Tibial nerve (tissue), 4 donors: ENCODE results near the gene CDC14B. TPM values are rescaled to one million over a fixed set of nuclear protein-coding genes. Genes with fewer than 3 reads are reported as not detected.
"Not testable (repeated sequence)": the region's sequence is repeated elsewhere in the genome, so short reads cannot be mapped to it uniquely, and the experiment has no call there.

Experiments used
- DNase-seq, 2 donors: peaks; one replicate each; pipeline ENCODE4 v3.0.0-alpha.2; 2019; ENCODE audit warnings: low spot score in 2 of 2
- H3K27ac ChIP-seq, 4 donors: fragments of 200-600 bp; sonication (generic) in 3 of 4; one replicate each; pipeline ENCODE4 v1.5.1; 2017 to 2019; ENCODE audit warnings: mild to moderate bottlenecking in 1 of 4
- H3K27me3 ChIP-seq, 2 donors: fragments of 200-600 bp; sonication (generic) in 1 of 2; one replicate each; pipeline versions ENCODE4 v1.5.1 to v1.6.0; 2017 to 2019
- H3K36me3 ChIP-seq, 3 donors: fragments of 200-600 bp; sonication (generic); one replicate each; pipeline ENCODE4 v1.5.1; 2018 to 2019
- H3K4me1 ChIP-seq, 4 donors: fragments of 200-600 bp; sonication (generic) in 3 of 4; one replicate each; pipeline ENCODE4 v1.5.1; 2017 to 2019
- H3K4me3 ChIP-seq, 4 donors: fragments of 200-600 bp; sonication (generic) in 3 of 4; one replicate each; pipeline ENCODE4 v1.5.1; 2017 to 2019; ENCODE audit warnings: mild to moderate bottlenecking in 1 of 4, moderate library complexity in 1 of 4
- H3K9me3 ChIP-seq, 4 donors: fragments of 200-600 bp; sonication (generic) in 3 of 4; one replicate each; pipeline ENCODE4 v1.5.1; 2017 to 2019
- EP300 ChIP-seq, 2 donors: sonication (generic); formaldehyde crosslinking; IDR thresholded peaks; one replicate each; pipeline ENCODE4 v1.6.1; 2017; ENCODE audit warnings: antibody characterized with exemption in 2 of 2, mild to moderate bottlenecking in 1 of 2
- POLR2A ChIP-seq, 2 donors: fragments of 450-650 bp; IDR thresholded peaks; one replicate each; pipeline ENCODE4 v1.6.1; 2017; ENCODE audit warnings: antibody characterized with exemption in 2 of 2, mild to moderate bottlenecking in 2 of 2, moderate library complexity in 2 of 2
- WGBS, 2 donors: methylation state at CpG; one replicate each; pipeline ENCODE4 v1.1.5; 2018; 5-methylcytosine and 5-hydroxymethylcytosine counted together
- total RNA-seq, 4 donors: library from RNA; depleted of rRNA; stranded (reverse); fragments of >200 nt; gene quantifications; one replicate each; pipeline ENCODE4 v1.1.0, GENCODE V29; 2016
- TF ChIP-seq, protein P1 (sequence below), 5 experiments: fragments of 200-600 bp in 3 of 5; fragments of 450-650 bp in 2 of 5; sonication (generic) in 3 of 5; IDR thresholded peaks; one replicate each; pipeline ENCODE4 v1.5.1; 2016 to 2019; ENCODE audit warnings: antibody characterized with exemption in 5 of 5, mild to moderate bottlenecking in 3 of 5, moderate library complexity in 2 of 5

CDC14B gene
- total RNA-seq, 4 donors from 2014 or later, result 25.9 to 34.1 (median 27.6) TPM

DNA sequence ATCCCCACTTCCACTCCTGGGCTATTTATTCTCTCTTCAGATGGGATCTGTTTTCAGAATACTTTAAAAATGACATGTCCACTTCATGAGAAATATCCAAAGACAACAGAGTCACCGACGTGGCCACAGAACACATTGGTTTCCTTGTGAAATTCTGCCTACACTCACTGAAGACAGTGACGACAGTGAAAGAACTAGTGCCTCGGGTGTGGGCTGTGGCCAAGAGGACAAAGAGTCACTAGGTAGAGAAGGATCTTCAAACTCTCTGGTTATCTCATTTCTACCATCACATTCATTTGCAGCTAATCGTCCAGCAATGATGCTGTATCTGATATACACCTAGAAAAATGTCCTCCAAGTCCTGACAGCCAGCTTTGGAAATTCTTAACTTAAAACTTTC lies 110.6 kb downstream of the CDC14B start:
- WGBS, 2 donors, result 62 to 77% methylated on average over 5 of the region's 5 CpGs
- TF ChIP-seq POLR2A (IDR thresholded peaks at IDR 0.05) (no peak), EP300 (IDR thresholded peaks at IDR 0.05) (no peak)
- TF ChIP-seq, protein P1, sequence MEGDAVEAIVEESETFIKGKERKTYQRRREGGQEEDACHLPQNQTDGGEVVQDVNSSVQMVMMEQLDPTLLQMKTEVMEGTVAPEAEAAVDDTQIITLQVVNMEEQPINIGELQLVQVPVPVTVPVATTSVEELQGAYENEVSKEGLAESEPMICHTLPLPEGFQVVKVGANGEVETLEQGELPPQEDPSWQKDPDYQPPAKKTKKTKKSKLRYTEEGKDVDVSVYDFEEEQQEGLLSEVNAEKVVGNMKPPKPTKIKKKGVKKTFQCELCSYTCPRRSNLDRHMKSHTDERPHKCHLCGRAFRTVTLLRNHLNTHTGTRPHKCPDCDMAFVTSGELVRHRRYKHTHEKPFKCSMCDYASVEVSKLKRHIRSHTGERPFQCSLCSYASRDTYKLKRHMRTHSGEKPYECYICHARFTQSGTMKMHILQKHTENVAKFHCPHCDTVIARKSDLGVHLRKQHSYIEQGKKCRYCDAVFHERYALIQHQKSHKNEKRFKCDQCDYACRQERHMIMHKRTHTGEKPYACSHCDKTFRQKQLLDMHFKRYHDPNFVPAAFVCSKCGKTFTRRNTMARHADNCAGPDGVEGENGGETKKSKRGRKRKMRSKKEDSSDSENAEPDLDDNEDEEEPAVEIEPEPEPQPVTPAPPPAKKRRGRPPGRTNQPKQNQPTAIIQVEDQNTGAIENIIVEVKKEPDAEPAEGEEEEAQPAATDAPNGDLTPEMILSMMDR (IDR thresholded peaks at IDR 0.05), result no peak
- Histone ChIP-seq H3K27ac (peak overlapping the region in 3 of 4 donors; percentile 39 to 91 (median 76)), H3K4me3 (no peak overlapping the region), H3K9me3 (no peaks in the 10 kb centered on the region), H3K4me1 (peaks cover 0 to 78% (median 20%) of the 10 kb centered on the region in 4 donors), H3K27me3 (no peaks in the 10 kb centered on the region), H3K36me3 (peaks cover 0 to 29% (median 0%) of the 10 kb centered on the region in 3 donors)
- DNase-seq, result no peak

DNA sequence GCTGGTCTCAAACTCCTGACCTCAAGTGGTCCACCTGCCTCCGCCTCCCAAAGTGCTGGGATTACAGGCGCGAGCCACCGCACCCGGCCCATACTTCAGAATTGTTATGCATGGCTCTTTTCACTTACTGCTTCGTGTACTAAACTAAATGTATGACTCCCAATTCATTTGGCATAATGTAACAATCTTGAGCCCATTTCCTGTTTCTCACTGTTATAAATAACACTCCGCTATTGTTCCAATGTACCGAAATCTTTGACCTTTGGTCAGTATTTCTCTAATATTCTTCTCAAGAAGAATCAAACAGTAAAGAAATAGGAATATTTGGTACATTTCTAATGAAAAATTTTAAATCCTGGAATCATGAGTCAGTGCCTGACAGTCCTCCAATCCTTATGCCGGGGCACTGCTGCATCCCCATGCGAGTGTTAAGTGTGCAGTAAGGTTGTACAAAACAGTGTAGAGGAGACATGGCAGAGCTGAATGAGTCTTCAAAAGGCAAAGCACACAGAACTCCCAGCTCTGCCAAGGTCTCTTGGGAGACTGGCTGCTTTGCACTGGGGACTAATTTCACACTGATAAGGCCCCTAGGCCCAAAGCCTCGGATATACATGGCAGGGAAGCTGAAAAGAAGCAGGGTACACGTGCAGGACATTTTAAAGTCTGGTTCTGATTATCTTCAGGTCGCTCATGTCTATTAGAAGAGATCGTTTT lies 111.3 kb downstream of the CDC14B start:
- H3K36me3 ChIP-seq, result peaks cover 0 to 32% (median 0%) of the 10 kb centered on the region in 3 donors
- H3K9me3 ChIP-seq, result no peaks in the 10 kb centered on the region
- no peak overlapping the region for H3K4me3 ChIP-seq
- no peak for DNase-seq
- no peaks in the 10 kb centered on the region for H3K27me3 ChIP-seq
- WGBS, 2 donors, result 70 to 76% methylated on average over 14 of the region's 14 CpGs
- H3K4me1 ChIP-seq, result peaks cover 0 to 78% (median 15%) of the 10 kb centered on the region in 4 donors
- H3K27ac ChIP-seq, result peak overlapping the region; percentile 24 to 91 (median 58)
- TF ChIP-seq, protein P1 (IDR thresholded peaks at IDR 0.05), result no peak

DNA sequence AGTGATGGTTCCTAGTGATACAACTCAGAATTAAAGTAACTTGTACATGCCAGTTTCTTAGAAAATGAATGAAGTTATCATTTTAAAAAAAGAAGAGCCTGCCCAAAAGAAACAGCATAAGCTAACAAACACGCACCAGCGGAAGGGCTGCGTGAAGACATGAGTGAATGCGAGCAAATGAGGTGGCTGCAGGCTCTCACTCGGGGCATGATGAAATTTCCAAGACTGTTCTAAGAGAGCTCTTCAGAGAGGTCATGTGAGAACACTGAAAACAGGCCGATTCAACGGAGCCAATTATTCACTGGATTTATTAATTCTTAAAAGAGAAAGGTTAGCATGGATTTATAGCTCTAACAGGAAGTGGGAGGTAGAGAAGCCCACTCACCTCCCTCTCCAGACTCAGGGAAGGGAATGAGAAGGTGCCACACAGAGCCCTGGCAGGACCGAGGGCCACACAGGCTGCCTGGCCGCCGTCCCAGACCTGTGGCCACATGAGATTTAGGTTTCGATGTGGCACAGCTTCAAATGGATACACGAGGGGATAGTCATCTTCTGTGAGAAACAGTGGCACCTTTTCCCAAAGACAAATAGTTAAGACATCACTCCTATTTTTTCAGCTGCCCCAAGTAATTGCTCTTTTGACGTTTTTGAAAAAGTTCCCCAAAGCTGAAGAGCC lies 114.2 kb downstream of the CDC14B start:
- Histone ChIP-seq H3K27ac (peak overlapping the region in 3 of 4 donors; percentile 28 to 85 (median 84)), H3K4me3 (no peak overlapping the region), H3K27me3 (no peaks in the 10 kb centered on the region), H3K4me1 (peaks cover 0 to 84% (median 17%) of the 10 kb centered on the region in 4 donors), H3K36me3 (peaks cover 0 to 25% (median 0%) of the 10 kb centered on the region in 3 donors), H3K9me3 (no peaks in the 10 kb centered on the region)
- DNase-seq, result peak; percentile 52 to 63
- 75 to 76% methylated on average over 13 of the region's 13 CpGs for WGBS, 2 donors
- peak in 1 of 2 donors; percentile 71 for TF ChIP-seq EP300 (IDR thresholded peaks at IDR 0.05)
- TF ChIP-seq, protein P1 (IDR thresholded peaks at IDR 0.05), result no peak

DNA sequence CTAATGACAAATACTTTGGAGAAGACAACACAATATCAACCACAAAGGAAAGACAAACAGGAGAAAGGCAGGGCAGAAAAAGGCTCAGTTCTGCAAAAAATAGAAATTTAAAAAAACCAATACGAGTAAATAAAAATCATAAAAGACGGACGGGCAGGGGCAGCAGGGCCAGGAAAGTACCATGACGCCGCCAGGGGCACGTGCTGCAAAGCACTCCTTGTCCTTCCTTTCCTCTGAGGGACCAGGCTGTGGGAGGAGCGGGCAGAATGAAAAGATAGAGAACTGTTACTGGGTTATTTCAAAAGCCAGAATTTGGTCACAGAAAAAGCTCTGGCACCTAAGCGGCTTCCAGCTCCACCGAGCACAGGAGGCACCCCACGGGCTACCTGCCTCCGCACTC lies 115.7 kb downstream of the CDC14B start:
- Histone ChIP-seq H3K4me1 (peaks cover 0 to 69% (median 11%) of the 10 kb centered on the region in 4 donors), H3K9me3 (no peaks in the 10 kb centered on the region), H3K27ac (peak overlapping the region in 3 of 4 donors; percentile 46 to 85 (median 84)), H3K27me3 (no peaks in the 10 kb centered on the region), H3K4me3 (no peak overlapping the region), H3K36me3 (peaks cover 0 to 25% (median 0%) of the 10 kb centered on the region in 3 donors)
- no peak for DNase-seq
- 90 to 93% methylated on average over 11 of the region's 11 CpGs for WGBS, 2 donors
- TF ChIP-seq, protein P1 (IDR thresholded peaks at IDR 0.05), result no peak
- TF ChIP-seq POLR2A (IDR thresholded peaks at IDR 0.05) (no peak), EP300 (IDR thresholded peaks at IDR 0.05) (no peak)

DNA sequence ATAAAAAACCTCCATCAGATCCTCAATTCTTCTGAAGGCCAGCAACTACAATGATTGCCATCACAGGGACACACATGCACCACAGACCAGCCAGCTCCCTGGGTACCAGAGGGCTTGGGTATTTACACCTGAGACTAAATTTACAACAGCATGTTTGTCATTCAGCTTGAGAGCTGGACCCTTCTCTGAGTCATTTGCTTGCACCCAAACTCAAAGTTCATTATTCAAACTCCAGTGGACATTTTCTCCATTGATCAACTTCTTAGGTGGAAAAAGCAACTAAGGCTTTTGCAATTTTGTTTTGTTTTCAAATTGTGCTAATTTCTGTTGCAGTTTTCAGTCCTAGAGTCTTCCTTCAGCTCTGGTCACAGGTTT lies 116.3 kb downstream of the CDC14B start:
- H3K4me3 ChIP-seq, H3K27me3 ChIP-seq, DNase-seq, H3K9me3 ChIP-seq: not testable (repeated sequence)
- Histone ChIP-seq H3K27ac (peak overlapping the region in 3 of 4 donors; percentile 38 to 85 (median 84)), H3K36me3 (peaks cover 0 to 25% (median 0%) of the 10 kb centered on the region in 3 donors), H3K4me1 (peaks cover 0 to 63% (median 5%) of the 10 kb centered on the region in 4 donors)
